Measurements from ENCODE around the gene ATP1A3. TPM values are rescaled to one million over a fixed set of nuclear protein-coding genes. Genes with fewer than 3 reads are reported as not detected.
"Not testable (repeated sequence)": the region's sequence is repeated elsewhere in the genome, so short reads cannot be mapped to it uniquely, and the experiment has no call there.

ATP1A3 gene
- total and polyA plus RNA-seq, 4 experiments from 2014 or later: 0.89 to 3.5 (median 1.8) TPM

- Histone ChIP-seq H3K36me3 (ENCODE audit: insufficient read depth, low read length) (no peaks in the 10 kb centered on the region), H3K4me1 (ENCODE audit: insufficient read depth, low read length) (no peaks in the 10 kb centered on the region), H3K27ac (ENCODE audit: low read depth, low read length) (no peak overlapping the region), H3K9me3 (ENCODE audit: control insufficient read depth in 1 of 2, low read length in 2 of 2) (no peaks in the 10 kb centered on the region), H3K27me3 (ENCODE audit: insufficient read depth, low read length) (no peaks in the 10 kb centered on the region), H3K4me3 (ENCODE audit: low read length in 2 of 2) (no peak overlapping the region)
- no peak for DNase-seq
- H3K27ac Mint-ChIP-seq: no peak overlapping the region
- H3K9me3 Mint-ChIP-seq: no peaks in the 10 kb centered on the region
- H3K4me3 Mint-ChIP-seq: no peak overlapping the region
- ChIA-PET POLR2A (ENCODE audit: partially characterized antibody) (no interaction called here), CTCF (ENCODE audit: partially characterized antibody) (no interaction called here)
- H3K27me3 Mint-ChIP-seq: peaks cover 11 to 15% of the 10 kb centered on the region in 2 donors
- peaks cover 0 to 4% (median under 1%) of the 10 kb centered on the region in 4 donors for H3K4me1 Mint-ChIP-seq
- no peaks in the 10 kb centered on the region for H3K36me3 Mint-ChIP-seq
- intact Hi-C loops (cut with micrococcal nuclease): no loop called here
Measured at GRCh38 chr19:42023943-42024260, 29.9 kb upstream of the ATP1A3 start.

GRCh38 chr19:42023121-42023942 is 29.3 kb upstream of the ATP1A3 start:
- H3K27ac Mint-ChIP-seq: no peak overlapping the region
- ChIA-PET POLR2A (ENCODE audit: partially characterized antibody) (no interaction called here), CTCF (ENCODE audit: partially characterized antibody) (no interaction called here)
- no peaks in the 10 kb centered on the region for H3K27me3 ChIP-seq (ENCODE audit: insufficient read depth, low read length)
- intact Hi-C loops (cut with micrococcal nuclease): no loop called here
- H3K27me3 Mint-ChIP-seq: peaks cover 11 to 15% of the 10 kb centered on the region in 2 donors
- H3K4me1 ChIP-seq (ENCODE audit: insufficient read depth, low read length): no peaks in the 10 kb centered on the region
- H3K4me3 Mint-ChIP-seq: no peak overlapping the region
- peaks cover 0 to 4% (median under 1%) of the 10 kb centered on the region in 4 donors for H3K4me1 Mint-ChIP-seq
- peak in 1 of 5 donors; percentile 5 for DNase-seq
- no peaks in the 10 kb centered on the region for H3K9me3 Mint-ChIP-seq
- H3K36me3 Mint-ChIP-seq: no peaks in the 10 kb centered on the region
- no peaks in the 10 kb centered on the region for H3K9me3 ChIP-seq (ENCODE audit: control insufficient read depth in 1 of 2, low read length in 2 of 2)
- no peaks in the 10 kb centered on the region for H3K36me3 ChIP-seq (ENCODE audit: insufficient read depth, low read length)
- H3K27ac ChIP-seq (ENCODE audit: low read depth, low read length): no peak overlapping the region
- H3K4me3 ChIP-seq (ENCODE audit: low read length in 2 of 2): no peak overlapping the region

- Mint-ChIP-seq H3K27me3 (peaks cover 12 to 16% of the 10 kb centered on the region in 2 donors), H3K27ac (no peak overlapping the region), H3K36me3 (no peaks in the 10 kb centered on the region), H3K9me3 (no peaks in the 10 kb centered on the region), H3K4me1 (peaks cover 0 to 4% (median under 1%) of the 10 kb centered on the region in 4 donors), H3K4me3 (no peak overlapping the region)
- Histone ChIP-seq H3K36me3 (ENCODE audit: insufficient read depth, low read length) (no peaks in the 10 kb centered on the region), H3K4me1 (ENCODE audit: insufficient read depth, low read length) (no peaks in the 10 kb centered on the region), H3K27me3 (ENCODE audit: insufficient read depth, low read length) (no peaks in the 10 kb centered on the region), H3K9me3 (ENCODE audit: control insufficient read depth in 1 of 2, low read length in 2 of 2) (no peaks in the 10 kb centered on the region), H3K4me3 (ENCODE audit: low read length in 2 of 2) (no peak overlapping the region), H3K27ac (ENCODE audit: low read depth, low read length) (no peak overlapping the region)
- ChIA-PET CTCF (ENCODE audit: partially characterized antibody) (no interaction called here), POLR2A (ENCODE audit: partially characterized antibody) (no interaction called here)
- intact Hi-C loops (cut with micrococcal nuclease): no loop called here
- DNase-seq: no peak
Measured at GRCh38 chr19:42022616-42023015, 28.6 kb upstream of the ATP1A3 start.

DNA sequence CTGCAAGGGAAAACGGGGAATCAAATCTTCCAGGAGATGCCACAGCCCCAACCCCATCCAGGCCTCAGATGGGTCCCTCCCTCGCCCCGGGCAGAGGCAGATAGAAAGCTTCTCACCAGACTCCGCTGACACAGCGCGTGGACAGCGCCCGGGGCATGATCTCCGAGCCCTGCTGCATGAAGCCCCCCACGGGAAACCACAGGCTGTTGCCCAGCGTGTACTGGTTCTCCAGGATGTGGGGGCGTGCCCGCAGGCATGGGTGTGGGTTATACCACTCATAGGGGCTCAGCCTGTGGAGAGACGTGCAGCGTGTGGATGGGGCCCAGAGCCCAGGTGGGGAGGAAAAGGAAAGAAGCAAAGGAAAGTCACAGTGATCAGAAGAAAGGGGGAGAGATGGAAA is 27.2 kb upstream of the ATP1A3 start:
- CTCF ChIA-PET (ENCODE audit: partially characterized antibody): no interaction called here
- Histone ChIP-seq H3K4me3 (ENCODE audit: low read length in 2 of 2) (no peak overlapping the region), H3K27me3 (ENCODE audit: insufficient read depth, low read length) (no peaks in the 10 kb centered on the region), H3K9me3 (ENCODE audit: control insufficient read depth in 1 of 2, low read length in 2 of 2) (no peaks in the 10 kb centered on the region), H3K4me1 (ENCODE audit: insufficient read depth, low read length) (no peaks in the 10 kb centered on the region), H3K27ac (ENCODE audit: low read depth, low read length) (no peak overlapping the region), H3K36me3 (ENCODE audit: insufficient read depth, low read length) (no peaks in the 10 kb centered on the region)
- peak overlapping the region in 1 of 7 donors; percentile 48 for H3K27ac Mint-ChIP-seq
- H3K4me1 Mint-ChIP-seq: peaks cover 0 to 4% (median under 1%) of the 10 kb centered on the region in 4 donors
- H3K9me3 Mint-ChIP-seq: no peaks in the 10 kb centered on the region
- peaks cover 6 to 14% of the 10 kb centered on the region in 2 donors for H3K27me3 Mint-ChIP-seq
- intact Hi-C loops (cut with micrococcal nuclease): no loop called here
- POLR2A ChIA-PET (ENCODE audit: partially characterized antibody): no interaction called here
- H3K36me3 Mint-ChIP-seq: no peaks in the 10 kb centered on the region
- no peak for DNase-seq
- no peak overlapping the region for H3K4me3 Mint-ChIP-seq

- Mint-ChIP-seq H3K36me3 (no peaks in the 10 kb centered on the region), H3K4me3 (no peak overlapping the region), H3K4me1 (peaks cover 0 to 1% (median 0%) of the 10 kb centered on the region in 4 donors), H3K27ac (no peak overlapping the region), H3K27me3 (peaks cover 6 to 9% of the 10 kb centered on the region in 2 donors), H3K9me3 (no peaks in the 10 kb centered on the region)
- H3K9me3 ChIP-seq (ENCODE audit: control insufficient read depth in 1 of 2, low read length in 2 of 2): no peaks in the 10 kb centered on the region
- intact Hi-C loops (cut with micrococcal nuclease): no loop called here
- no peaks in the 10 kb centered on the region for H3K4me1 ChIP-seq (ENCODE audit: insufficient read depth, low read length)
- H3K27ac ChIP-seq (ENCODE audit: low read depth, low read length): no peak overlapping the region
- ChIA-PET CTCF (ENCODE audit: partially characterized antibody) (no interaction called here), POLR2A (ENCODE audit: partially characterized antibody) (no interaction called here)
- no peaks in the 10 kb centered on the region for H3K36me3 ChIP-seq (ENCODE audit: insufficient read depth, low read length)
- H3K4me3 ChIP-seq (ENCODE audit: low read length in 2 of 2): no peak overlapping the region
- DNase-seq: no peak
- no peaks in the 10 kb centered on the region for H3K27me3 ChIP-seq (ENCODE audit: insufficient read depth, low read length)
Measured at GRCh38 chr19:42018503-42019193, 24.6 kb upstream of the ATP1A3 start.

- Mint-ChIP-seq H3K4me1 (peaks cover 0 to 1% (median 0%) of the 10 kb centered on the region in 4 donors), H3K4me3 (no peak overlapping the region), H3K9me3 (no peaks in the 10 kb centered on the region), H3K27me3 (peaks cover 6 to 7% of the 10 kb centered on the region in 2 donors), H3K27ac (no peak overlapping the region), H3K36me3 (no peaks in the 10 kb centered on the region)
- no peaks in the 10 kb centered on the region for H3K4me1 ChIP-seq (ENCODE audit: insufficient read depth, low read length)
- ChIA-PET CTCF (ENCODE audit: partially characterized antibody) (no interaction called here), POLR2A (ENCODE audit: partially characterized antibody) (no interaction called here)
- no peak overlapping the region for H3K4me3 ChIP-seq (ENCODE audit: low read length in 2 of 2)
- H3K36me3 ChIP-seq (ENCODE audit: insufficient read depth, low read length): no peaks in the 10 kb centered on the region
- intact Hi-C loops (cut with micrococcal nuclease): no loop called here
- no peaks in the 10 kb centered on the region for H3K27me3 ChIP-seq (ENCODE audit: insufficient read depth, low read length)
- H3K9me3 ChIP-seq (ENCODE audit: control insufficient read depth in 1 of 2, low read length in 2 of 2): no peaks in the 10 kb centered on the region
- DNase-seq: no peak
- H3K27ac ChIP-seq (ENCODE audit: low read depth, low read length): no peak overlapping the region
Measured at GRCh38 chr19:42017040-42017439, 23.0 kb upstream of the ATP1A3 start.

- H3K36me3 ChIP-seq (ENCODE audit: insufficient read depth, low read length); H3K9me3 Mint-ChIP-seq; H3K27me3 ChIP-seq (ENCODE audit: insufficient read depth, low read length); H3K9me3 ChIP-seq (ENCODE audit: control insufficient read depth in 1 of 2, low read length in 2 of 2); H3K4me1 ChIP-seq (ENCODE audit: insufficient read depth, low read length); H3K27ac ChIP-seq (ENCODE audit: low read depth, low read length); DNase-seq; H3K4me1 Mint-ChIP-seq; intact Hi-C loops (cut with micrococcal nuclease); H3K27me3 Mint-ChIP-seq; H3K36me3 Mint-ChIP-seq; POLR2A ChIA-PET (ENCODE audit: partially characterized antibody); H3K27ac Mint-ChIP-seq; H3K4me3 Mint-ChIP-seq; H3K4me3 ChIP-seq (ENCODE audit: low read length in 2 of 2): not testable (repeated sequence)
- CTCF ChIA-PET (ENCODE audit: partially characterized antibody): interaction anchor here (0.8 kb wide), 1 partner anchor 22 kb away, joined by 3 read pairs; no protein-coding TSS in a partner anchor
Measured at GRCh38 chr19:42012747-42013146, 18.7 kb upstream of the ATP1A3 start.
